Mononuclear cell (primary cell): ENCODE results near the gene ORAI2. TPM values are rescaled to one million over a fixed set of nuclear protein-coding genes. Genes with fewer than 3 reads are reported as not detected.
"Not testable (repeated sequence)": the region's sequence is repeated elsewhere in the genome, so short reads cannot be mapped to it uniquely, and the experiment has no call there.

ENCODE experiments used
- H3K27me3 ChIP-seq: 2 replicates; pipeline ENCODE4 v1.6.0; 2011; ENCODE audit warnings: low read length, control low read depth; ENCODE audit not compliant: insufficient read depth
- H3K4me1 ChIP-seq: 2 replicates; pipeline ENCODE4 v1.5.1; 2011; ENCODE audit warnings: mild to moderate bottlenecking, low read length, control low read depth; ENCODE audit not compliant: insufficient read depth
- H3K4me3 ChIP-seq: 2 replicates; pipeline ENCODE4 v1.5.1; 2011; ENCODE audit warnings: mild to moderate bottlenecking, low read length, moderate library complexity
- H3K9me3 ChIP-seq: 2 replicates; pipeline ENCODE4 v1.5.1; 2011; ENCODE audit warnings: low read depth, mild to moderate bottlenecking, control low read depth, low read length
- total RNA-seq: library from RNA; depleted of rRNA; stranded (reverse); fragments of >200 nt; gene quantifications from one replicate; pipeline ENCODE4 v1.2.3, GENCODE V29; 2012

Gene ORAI2
- total RNA-seq: 33.7 TPM

DNA sequence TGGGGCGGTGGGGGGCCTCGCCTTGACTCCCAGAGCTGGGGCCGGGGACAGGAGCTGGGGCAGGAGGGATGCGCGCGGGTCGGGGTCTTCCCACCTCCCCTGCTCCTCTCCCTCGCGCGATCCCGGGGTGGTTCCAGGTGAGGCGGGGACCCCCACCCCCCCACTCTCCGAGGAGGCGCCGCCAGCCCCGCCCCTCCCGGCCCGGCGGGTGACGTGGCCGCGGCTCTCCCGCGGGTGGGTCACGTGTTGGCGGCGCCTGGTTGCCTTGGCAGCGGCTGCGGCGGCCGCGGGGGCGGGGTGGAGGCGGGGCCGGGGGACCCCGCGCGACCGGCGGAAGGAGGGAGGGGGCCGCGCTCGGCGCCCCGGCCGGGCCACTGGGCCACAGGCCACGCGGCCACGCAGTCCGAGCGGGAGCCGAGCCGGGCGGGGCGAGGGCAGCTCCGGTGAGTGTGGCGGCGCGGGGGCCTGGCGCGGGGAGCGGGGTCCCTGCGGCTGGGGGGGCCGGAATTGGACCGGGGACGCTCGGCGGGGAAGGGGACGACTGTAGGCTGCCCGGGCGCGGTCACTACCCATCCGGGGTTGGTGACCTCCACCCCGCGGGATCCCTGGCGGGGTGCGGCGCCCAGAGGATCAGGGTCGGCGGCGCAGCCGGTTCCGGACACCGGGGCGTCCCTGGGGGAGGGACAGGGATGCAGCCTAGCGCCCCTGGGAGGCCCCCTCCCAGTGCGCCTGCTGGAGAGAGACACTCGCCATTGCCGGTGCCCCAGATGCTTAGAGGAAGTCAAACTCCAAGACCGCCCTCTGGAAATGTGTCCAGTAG, at the start of gene ORAI2:
TSS of gene ORAI2 (plus strand) at position 357 of the 820 bp plus-strand sequence. CDS start 5,382 bp downstream, outside the sequence.
- peak within 1 kb of the TSS; percentile 70 for H3K4me3 ChIP-seq
- H3K9me3 ChIP-seq: no peaks in the 10 kb centered on the region
- H3K27me3 ChIP-seq: no peaks in the 10 kb centered on the region
- H3K4me1 ChIP-seq: peaks cover 72% of the 10 kb centered on the region

DNA sequence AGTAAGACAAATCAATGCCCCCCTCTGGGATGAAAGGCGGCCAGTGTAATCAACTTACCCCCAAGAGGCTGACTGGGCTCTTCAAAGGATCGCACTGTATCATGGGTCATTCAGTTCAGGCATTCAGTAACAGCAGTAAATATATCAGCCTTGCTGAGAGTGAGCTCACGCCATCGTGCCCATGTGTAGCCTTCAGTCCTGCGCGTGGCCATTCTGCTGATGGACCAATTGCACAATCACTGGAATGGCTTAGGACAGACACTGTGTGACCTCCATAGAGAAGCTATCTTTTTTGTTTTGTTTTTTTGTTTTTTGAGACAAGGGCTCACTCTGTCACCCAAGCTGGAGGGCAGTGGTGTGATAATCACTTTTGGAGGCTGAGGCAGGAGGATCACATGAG, 46.3 kb upstream of the ORAI2 start:
- no peak overlapping the region for H3K4me3 ChIP-seq
- no peaks in the 10 kb centered on the region for H3K27me3 ChIP-seq
- H3K4me1 ChIP-seq: no peaks in the 10 kb centered on the region
- H3K9me3 ChIP-seq: no peaks in the 10 kb centered on the region

GRCh38 chr7:102389810-102390209, 43.6 kb upstream of the ORAI2 start:
- no peaks in the 10 kb centered on the region for H3K27me3 ChIP-seq

GRCh38 chr7:102390697-102391484, 42.5 kb upstream of the ORAI2 start:
- Histone ChIP-seq H3K4me3 (no peak overlapping the region), H3K9me3 (no peaks in the 10 kb centered on the region), H3K4me1 (peaks cover 10% of the 10 kb centered on the region), H3K27me3 (no peaks in the 10 kb centered on the region)

More at GRCh38 chr7:102389810-102390209, 43.6 kb upstream of the ORAI2 start:
- H3K4me1 ChIP-seq: no peaks in the 10 kb centered on the region
- no peaks in the 10 kb centered on the region for H3K9me3 ChIP-seq
- H3K4me3 ChIP-seq: no peak overlapping the region

DNA sequence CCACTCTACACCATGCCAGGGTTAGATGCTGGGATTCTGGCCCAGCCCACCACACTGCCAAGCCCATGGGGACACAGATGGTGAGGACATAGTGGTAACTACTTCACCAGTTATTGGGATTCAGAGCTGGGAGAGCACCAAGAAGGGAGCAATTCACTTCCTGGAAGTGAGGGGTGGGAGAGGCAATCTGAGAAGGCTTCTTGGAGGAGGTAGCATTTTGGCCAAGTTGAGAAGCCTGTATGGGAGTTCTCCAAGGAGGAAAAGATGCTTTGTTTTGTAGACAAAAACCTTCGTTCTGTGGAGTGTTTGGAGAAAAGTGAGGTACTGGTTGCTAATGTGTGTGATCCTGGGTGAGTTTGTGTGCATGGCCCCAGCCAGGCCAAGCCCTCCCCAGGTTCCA, 41.0 kb upstream of the ORAI2 start:
- Histone ChIP-seq H3K27me3 (no peaks in the 10 kb centered on the region), H3K4me1 (peaks cover 19% of the 10 kb centered on the region), H3K9me3 (no peaks in the 10 kb centered on the region), H3K4me3 (no peak overlapping the region)

DNA sequence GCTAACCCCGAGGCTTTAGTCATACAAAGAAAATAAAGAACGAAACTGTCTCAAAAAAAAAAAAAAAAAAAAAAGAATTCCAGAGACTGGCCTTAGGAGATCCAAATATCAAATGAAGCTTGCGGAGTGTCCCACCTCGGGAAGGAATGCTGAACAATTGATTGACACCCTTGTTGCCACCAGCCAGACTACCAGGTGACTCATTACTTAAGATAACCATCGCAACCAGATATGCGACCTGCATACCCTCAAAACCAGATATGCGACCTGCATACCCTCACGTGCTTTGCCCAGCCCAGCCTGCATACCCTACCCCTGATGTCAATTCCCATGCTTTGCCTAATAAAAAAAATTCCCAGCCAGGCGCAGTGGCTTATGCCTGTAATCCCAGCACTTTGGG, 39.9 kb upstream of the ORAI2 start:
- H3K4me1 ChIP-seq: peaks cover 22% of the 10 kb centered on the region
- no peak overlapping the region for H3K4me3 ChIP-seq
- H3K9me3 ChIP-seq: no peaks in the 10 kb centered on the region

DNA sequence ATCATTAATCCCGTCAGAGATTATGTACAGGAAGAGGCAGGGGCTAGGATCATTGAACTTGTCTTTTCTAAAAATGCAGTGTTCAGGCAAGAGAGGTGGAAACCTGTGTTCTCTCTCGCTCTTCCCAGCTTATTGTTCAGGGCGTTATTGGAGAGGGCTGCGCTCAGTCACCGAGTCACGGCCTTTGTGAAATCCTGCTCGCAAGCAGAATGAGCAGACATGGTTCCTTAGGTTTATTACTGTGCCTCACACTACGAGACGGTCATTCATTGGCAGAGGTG, 37.8 kb upstream of the ORAI2 start:
- Histone ChIP-seq H3K27me3 (no peaks in the 10 kb centered on the region), H3K9me3 (no peaks in the 10 kb centered on the region), H3K4me1 (peaks cover 22% of the 10 kb centered on the region), H3K4me3 (peak overlapping the region; percentile 93)

More for the DNA sequence above, 39.9 kb upstream of the ORAI2 start:
- H3K27me3 ChIP-seq: no peaks in the 10 kb centered on the region

- H3K27me3 ChIP-seq: no peaks in the 10 kb centered on the region
- peaks cover 22% of the 10 kb centered on the region for H3K4me1 ChIP-seq
- peak within 1 kb of the TSS; percentile 93 for H3K4me3 ChIP-seq
- H3K9me3 ChIP-seq: no peaks in the 10 kb centered on the region
These were observed 37.3 kb upstream of the ORAI2 start, which contains the start of gene PRKRIP1 for GRCh38 chr7:102395873-102396709. Gene PRKRIP1 (plus strand): TSS chr7:102396363. CDS start chr7:102396412, 49 bp downstream.

DNA sequence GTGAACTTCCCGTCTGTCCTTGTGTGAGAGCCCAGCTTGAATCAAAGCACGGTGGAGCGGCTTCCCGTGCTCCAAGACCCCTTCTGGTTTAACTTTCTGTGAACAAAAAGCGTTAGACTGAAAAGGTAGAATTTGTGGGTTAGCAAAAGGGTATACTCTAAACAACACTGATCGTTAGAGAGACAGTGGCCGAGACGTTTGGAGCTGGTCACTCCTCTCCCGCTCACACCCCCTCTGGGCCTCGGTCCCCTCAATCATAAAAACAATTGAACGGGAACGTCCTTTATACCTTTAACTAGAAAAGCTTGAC, 36.7 kb upstream of the ORAI2 start:
- Histone ChIP-seq H3K4me1 (peaks cover 22% of the 10 kb centered on the region), H3K27me3 (no peaks in the 10 kb centered on the region), H3K4me3 (peak overlapping the region; percentile 93), H3K9me3 (no peaks in the 10 kb centered on the region)

GRCh38 chr7:102398543-102398942, 34.8 kb upstream of the ORAI2 start:
- no peaks in the 10 kb centered on the region for H3K27me3 ChIP-seq
- no peak overlapping the region for H3K4me3 ChIP-seq
- H3K4me1 ChIP-seq: peaks cover 25% of the 10 kb centered on the region
- H3K9me3 ChIP-seq: no peaks in the 10 kb centered on the region

GRCh38 chr7:102400360-102400759, 33.0 kb upstream of the ORAI2 start:
- no peaks in the 10 kb centered on the region for H3K27me3 ChIP-seq
- H3K9me3 ChIP-seq: no peaks in the 10 kb centered on the region
- H3K4me1 ChIP-seq: peaks cover 31% of the 10 kb centered on the region
- no peak overlapping the region for H3K4me3 ChIP-seq

GRCh38 chr7:102403563-102403962, 29.8 kb upstream of the ORAI2 start:
- Histone ChIP-seq H3K9me3 (no peaks in the 10 kb centered on the region), H3K4me1 (peaks cover 13% of the 10 kb centered on the region), H3K4me3 (no peak overlapping the region), H3K27me3 (no peaks in the 10 kb centered on the region)

DNA sequence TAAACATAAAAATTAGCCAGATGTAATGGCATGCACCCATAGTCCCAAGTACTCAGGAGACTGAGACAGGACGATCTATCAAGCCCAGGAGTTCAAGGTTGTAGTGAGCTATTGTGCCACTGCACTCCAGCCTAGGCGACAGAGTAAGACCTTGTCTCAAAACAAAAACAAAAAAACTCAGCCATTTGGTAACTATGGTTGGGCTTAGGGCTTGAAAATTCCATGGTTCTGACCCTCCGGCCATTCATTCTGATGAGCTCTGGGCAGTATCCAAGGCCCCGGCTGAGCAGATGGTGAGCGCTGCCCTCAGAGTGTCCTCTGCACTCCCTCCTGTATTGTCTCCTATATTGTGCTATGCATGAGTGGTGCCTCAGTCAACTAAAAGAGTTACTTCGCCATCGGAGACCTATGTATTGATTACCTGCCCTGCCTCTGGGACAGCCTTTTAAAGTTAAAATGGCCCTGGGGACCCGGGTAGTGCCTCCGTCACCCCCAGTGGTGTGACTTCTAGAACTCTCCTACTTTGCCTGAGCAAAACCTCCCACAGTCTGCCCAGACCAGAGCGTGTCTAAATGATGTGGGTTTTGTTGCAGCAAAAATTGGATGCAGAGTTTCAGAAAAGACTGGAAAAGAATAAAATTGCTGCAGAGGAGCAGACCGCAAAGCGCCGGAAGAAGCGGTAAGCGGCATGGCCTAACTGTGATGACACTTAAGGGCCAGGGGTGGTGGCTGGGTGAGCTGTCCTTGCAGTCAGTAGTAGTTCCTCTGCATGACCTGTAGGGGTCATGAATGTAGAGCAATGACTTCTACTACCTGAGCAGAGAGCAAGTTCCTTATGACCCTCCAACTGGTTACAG, 29.1 kb upstream of the ORAI2 start:
- Histone ChIP-seq H3K4me1 (peaks cover 13% of the 10 kb centered on the region), H3K4me3 (no peak overlapping the region), H3K27me3 (no peaks in the 10 kb centered on the region), H3K9me3 (no peaks in the 10 kb centered on the region)

DNA sequence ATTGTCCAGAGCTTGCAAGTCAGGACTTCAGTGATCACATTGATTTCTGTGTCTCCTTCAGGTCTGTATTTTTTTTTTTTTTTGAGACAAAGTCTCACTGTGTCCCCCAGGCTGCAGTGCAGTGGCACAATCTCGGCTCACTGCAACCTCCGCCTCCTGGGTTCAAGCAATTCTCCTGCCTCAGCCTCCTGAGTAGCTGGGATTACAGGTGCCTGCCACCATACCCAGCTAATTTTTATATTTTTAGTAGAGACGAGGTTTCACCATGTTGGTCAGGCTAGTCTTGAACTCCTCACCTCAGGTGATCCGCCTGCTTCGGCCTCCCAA, 28.6 kb upstream of the ORAI2 start:
- not testable (repeated sequence) for H3K27me3 ChIP-seq, H3K4me3 ChIP-seq, H3K9me3 ChIP-seq
- H3K4me1 ChIP-seq: peaks cover 13% of the 10 kb centered on the region
